PFSK-1 (cell line): ENCODE results near the gene ASIC1.

Source experiments
- FOXP2 ChIP-seq: optimal IDR thresholded peaks from 2 replicates; pipeline ENCODE3; 2011; ENCODE audit warnings: borderline replicate concordance, control low read depth, inconsistent platforms; ENCODE audit not compliant: insufficient read depth; ENCODE audit errors: extremely low read length, extremely low read depth
- POLR2AphosphoS5 ChIP-seq: IDR thresholded peaks from 2 replicates; pipeline ENCODE4 v1.6.1; 2012; ENCODE audit warnings: low read depth, mild to moderate bottlenecking, control low read depth, low read length, moderate library complexity
- SIN3A ChIP-seq: IDR thresholded peaks from 2 replicates; pipeline ENCODE4 v1.6.1; 2012; ENCODE audit warnings: mild to moderate bottlenecking, low read length, moderate library complexity, borderline replicate concordance; ENCODE audit not compliant: insufficient read depth
- TAF1 ChIP-seq: IDR thresholded peaks from 2 replicates; pipeline ENCODE4 v1.6.1; 2012; ENCODE audit warnings: low read length, control low read depth, borderline replicate concordance; ENCODE audit not compliant: insufficient read depth
- TF ChIP-seq, protein P1 (sequence below), 2 experiments: IDR thresholded peaks; 2 replicates each; pipeline versions ENCODE4 v1.6.1 to v1.8.0; 2011 to 2012; ENCODE audit warnings: low read depth in 2 of 2, low read length in 2 of 2, control low read depth in 1 of 2, inconsistent platforms in 1 of 2, mild to moderate bottlenecking in 1 of 2, moderate library complexity in 1 of 2; ENCODE audit not compliant: insufficient read depth in 1 of 2

The ASIC1 gene

GRCh38 chr12:50022903-50023302, 34.5 kb upstream of the ASIC1 start:
- TF ChIP-seq, protein P1, sequence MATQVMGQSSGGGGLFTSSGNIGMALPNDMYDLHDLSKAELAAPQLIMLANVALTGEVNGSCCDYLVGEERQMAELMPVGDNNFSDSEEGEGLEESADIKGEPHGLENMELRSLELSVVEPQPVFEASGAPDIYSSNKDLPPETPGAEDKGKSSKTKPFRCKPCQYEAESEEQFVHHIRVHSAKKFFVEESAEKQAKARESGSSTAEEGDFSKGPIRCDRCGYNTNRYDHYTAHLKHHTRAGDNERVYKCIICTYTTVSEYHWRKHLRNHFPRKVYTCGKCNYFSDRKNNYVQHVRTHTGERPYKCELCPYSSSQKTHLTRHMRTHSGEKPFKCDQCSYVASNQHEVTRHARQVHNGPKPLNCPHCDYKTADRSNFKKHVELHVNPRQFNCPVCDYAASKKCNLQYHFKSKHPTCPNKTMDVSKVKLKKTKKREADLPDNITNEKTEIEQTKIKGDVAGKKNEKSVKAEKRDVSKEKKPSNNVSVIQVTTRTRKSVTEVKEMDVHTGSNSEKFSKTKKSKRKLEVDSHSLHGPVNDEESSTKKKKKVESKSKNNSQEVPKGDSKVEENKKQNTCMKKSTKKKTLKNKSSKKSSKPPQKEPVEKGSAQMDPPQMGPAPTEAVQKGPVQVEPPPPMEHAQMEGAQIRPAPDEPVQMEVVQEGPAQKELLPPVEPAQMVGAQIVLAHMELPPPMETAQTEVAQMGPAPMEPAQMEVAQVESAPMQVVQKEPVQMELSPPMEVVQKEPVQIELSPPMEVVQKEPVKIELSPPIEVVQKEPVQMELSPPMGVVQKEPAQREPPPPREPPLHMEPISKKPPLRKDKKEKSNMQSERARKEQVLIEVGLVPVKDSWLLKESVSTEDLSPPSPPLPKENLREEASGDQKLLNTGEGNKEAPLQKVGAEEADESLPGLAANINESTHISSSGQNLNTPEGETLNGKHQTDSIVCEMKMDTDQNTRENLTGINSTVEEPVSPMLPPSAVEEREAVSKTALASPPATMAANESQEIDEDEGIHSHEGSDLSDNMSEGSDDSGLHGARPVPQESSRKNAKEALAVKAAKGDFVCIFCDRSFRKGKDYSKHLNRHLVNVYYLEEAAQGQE (IDR thresholded peaks at IDR 0.05; ENCODE audit: insufficient read depth in 1 of 2, low read depth in 2 of 2, low read length in 2 of 2) = no peak

DNA sequence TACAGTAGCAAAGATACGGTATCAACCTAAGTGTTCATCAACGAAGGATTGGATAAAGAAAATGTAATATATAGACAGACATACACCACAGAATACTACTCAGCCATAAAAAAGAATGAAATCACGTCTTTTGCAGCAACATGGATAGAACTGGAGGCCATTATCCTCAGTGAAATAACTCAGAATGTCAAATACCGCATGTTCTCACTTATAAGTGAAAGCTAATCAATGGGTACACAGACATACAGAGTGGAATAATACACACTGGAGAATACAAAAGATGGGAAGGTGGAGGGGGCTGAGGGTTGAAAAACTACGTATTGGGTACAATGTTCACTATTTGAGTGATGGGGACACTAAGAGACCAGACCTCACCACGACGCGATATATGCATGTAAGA, 33.2 kb upstream of the ASIC1 start:
- TF ChIP-seq FOXP2 (no peak), TAF1 (no peak), POLR2AphosphoS5 (no peak), SIN3A (no peak)
- TF ChIP-seq, protein P1 (IDR thresholded peaks at IDR 0.05; ENCODE audit: insufficient read depth in 1 of 2, low read depth in 2 of 2, low read length in 2 of 2) = no peak

GRCh38 chr12:50024805-50025186, 32.6 kb upstream of the ASIC1 start:
- TF ChIP-seq, protein P1 (IDR thresholded peaks at IDR 0.05; ENCODE audit: insufficient read depth in 1 of 2, low read depth in 2 of 2, low read length in 2 of 2) = no peak
- no peak for TF ChIP-seq TAF1
- TF ChIP-seq FOXP2 = no peak
- TF ChIP-seq SIN3A = no peak
- no peak; the same call in 1 of the 2 replicates for TF ChIP-seq POLR2AphosphoS5

- TF ChIP-seq TAF1 (peak; percentile 29; the same call in 1 of the 2 replicates), SIN3A (0 out of 2 replicates have a peak, but pooled peaks have one; percentile 27), POLR2AphosphoS5 (peak; percentile 78), FOXP2 (no peak)
- TF ChIP-seq, protein P1 (IDR thresholded peaks at IDR 0.05; ENCODE audit: insufficient read depth in 1 of 2, low read depth in 2 of 2, low read length in 2 of 2) = no peak
Observed at GRCh38 chr12:50025187-50026059, 32.0 kb upstream of the ASIC1 start, which contains the start of gene RACGAP1. Gene RACGAP1 (minus strand): TSS chr12:50025494. CDS start chr12:50016715, 8,779 bp downstream.

DNA sequence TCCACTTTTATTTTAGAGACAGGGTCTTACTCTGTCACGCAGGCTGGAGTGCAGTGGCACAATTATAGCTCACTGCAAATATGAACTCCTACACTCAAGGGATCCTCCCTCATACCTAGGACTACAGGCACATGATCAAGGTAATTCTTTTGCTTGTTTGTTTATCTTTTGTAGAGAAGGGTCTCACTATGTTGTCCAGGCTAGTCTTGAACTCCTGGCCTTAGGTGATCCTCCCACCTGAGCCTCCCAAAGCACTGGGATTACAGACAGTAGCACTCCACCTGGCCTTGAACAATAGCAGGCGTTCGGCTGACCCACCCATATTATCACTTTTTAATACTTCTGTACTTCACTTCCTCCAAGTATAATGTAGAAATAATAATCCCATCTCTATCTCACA, 30.7 kb upstream of the ASIC1 start:
- TF ChIP-seq, protein P1 (IDR thresholded peaks at IDR 0.05; ENCODE audit: insufficient read depth in 1 of 2, low read depth in 2 of 2, low read length in 2 of 2) = no peak
- no peak for TF ChIP-seq POLR2AphosphoS5
- TF ChIP-seq SIN3A = no peak
- no peak for TF ChIP-seq TAF1
- TF ChIP-seq FOXP2 = no peak
